T-helper 22 cell (primary cell): ENCODE data around the gene ATPAF1.

Source experiments
- DNase-seq: peaks from one replicate; pipeline ENCODE4 v3.0.0-alpha.2; 2020; ENCODE audit warnings: low read depth

Gene ATPAF1

DNA sequence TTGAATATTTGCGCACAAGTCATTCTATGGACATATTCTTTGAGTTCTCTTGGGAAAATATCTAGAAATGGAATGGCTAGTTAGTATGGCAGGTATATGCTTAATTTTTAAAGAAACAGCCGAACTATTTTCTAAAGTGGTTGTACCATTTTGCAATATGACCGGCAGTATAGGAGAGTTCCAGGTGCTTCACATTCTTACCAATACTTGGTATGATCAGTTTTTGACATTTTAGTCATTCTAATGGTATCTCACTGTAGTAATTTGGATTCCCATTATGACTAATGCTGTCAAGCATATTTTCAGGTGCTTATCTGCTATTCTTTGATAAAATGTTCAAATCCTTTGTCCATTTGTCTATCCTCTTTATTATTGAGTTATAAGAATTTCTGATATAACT, 20.6 kb downstream of the ATPAF1 start:
- no peak for DNase-seq

GRCh38 chr1:46646844-46647243, 21.3 kb downstream of the ATPAF1 start:
- DNase-seq, result no peak

- DNase-seq, result no peak
Measured at GRCh38 chr1:46646331-46646730, 21.8 kb downstream of the ATPAF1 start.

- no peak for DNase-seq
Measured at GRCh38 chr1:46645815-46646214, 22.3 kb downstream of the ATPAF1 start.

GRCh38 chr1:46643368-46643775, 24.8 kb downstream of the ATPAF1 start:
- DNase-seq, result no peak

DNA sequence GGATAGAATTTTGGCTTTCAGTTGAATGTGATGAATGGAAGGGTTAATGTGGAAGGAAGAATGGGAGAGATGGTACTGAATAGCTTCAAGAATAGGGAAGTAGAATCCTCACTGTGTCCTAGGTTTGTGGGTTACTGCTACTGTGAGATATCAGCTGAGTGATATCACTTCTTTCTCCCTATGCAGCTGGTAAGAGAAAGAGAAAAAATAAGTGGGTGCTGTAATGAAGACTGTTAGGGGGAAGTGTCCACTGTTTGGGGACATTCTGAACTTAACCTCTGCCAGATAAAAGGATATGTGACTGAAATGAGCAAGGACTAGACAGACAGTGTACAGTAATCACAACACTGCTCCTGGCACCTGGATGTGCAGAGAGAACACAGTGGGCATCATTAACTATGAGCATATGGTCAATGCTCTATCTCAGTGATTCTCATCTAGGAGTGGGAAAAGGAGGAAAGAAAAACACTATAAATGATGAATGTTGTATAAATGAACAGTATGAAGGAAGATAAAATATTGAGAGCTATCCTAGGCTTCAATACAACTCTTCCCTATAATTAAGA, 26.0 kb downstream of the ATPAF1 start:
- DNase-seq, result no peak

- DNase-seq, result no peak
Measured at GRCh38 chr1:46639547-46639946, 28.6 kb downstream of the ATPAF1 start.

GRCh38 chr1:46638921-46639320, 29.2 kb downstream of the ATPAF1 start:
- no peak for DNase-seq

GRCh38 chr1:46637444-46638083, 30.6 kb downstream of the ATPAF1 start:
- DNase-seq, result no peak

DNA sequence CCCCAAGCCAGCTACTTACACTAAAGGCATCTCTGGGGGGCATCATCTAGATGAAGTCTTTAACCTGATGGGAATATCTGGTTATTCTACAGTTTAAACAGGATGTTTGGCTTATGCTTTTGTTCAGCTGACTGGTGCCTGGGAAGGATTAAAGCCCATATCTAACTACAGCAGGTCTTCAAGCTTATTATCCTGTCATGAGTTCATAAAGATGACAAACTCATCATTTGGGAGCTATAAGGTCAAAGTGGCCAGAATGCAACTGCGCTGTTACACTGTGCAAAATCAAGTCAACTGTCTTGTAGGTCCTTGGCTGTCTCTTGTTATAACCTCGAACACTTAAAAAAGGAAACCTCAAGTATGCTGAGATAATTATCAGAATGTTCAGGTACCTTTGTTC, 33.0 kb downstream of the ATPAF1 start:
- no peak for DNase-seq

DNA sequence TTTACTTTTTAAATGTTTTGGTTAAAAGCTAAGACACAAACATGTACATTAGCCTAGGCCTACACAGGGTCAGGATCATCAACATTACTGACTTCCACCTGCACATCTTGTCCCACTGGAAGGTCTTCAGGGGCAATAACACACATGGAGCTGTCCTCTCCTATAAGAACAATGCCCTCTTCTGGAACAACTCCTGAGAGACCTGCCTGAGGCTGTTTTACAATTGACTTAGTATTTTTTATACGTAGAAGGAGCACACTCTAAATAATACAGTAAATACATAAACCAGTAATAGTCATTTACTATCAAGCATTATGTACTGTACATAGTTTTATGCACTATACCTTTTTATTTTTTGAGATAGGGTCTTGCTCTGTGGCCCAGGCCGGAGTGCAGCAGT, 37.4 kb downstream of the ATPAF1 start:
- no peak for DNase-seq

DNA sequence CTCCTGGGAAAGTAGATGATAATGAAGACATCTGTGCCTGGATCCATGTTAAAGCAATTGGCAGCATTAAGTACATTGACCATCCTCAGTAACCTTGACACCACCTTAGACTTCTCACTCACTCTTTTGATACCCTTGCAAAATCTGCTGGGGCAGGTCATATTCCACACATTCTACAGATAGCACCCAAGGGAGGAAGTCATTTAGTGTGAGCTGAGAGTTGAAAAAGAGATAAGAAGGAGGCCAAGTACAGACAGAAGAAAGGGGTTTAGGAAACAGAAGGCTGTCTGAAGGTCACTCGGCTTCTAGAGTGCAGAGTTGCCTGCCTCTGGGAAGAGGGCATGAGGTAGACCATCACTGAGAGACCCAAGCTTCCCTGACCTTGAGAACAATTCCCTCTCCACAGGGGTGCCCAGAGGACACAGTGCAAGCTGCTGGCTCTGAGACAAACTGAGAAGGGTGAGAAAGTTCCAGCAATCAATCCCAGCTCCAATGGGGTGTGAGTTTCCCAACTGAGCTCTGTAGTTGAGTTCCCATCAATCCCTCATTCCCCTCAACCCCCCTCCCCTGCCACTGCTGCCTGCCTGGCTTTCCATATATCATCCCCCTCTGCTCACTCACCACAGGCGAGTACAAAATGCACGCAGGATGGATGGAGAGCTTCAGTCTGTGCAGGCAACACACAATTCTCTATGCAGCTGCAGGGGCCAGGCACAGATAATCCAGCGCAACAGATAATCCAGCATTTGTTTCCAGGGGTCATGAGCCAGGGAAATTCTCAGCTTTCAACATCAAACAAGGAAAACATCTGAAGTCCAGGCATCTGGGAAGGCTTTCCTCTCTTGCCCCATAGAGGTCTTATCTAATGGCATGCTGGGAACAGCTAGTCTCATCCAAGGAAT, 44.2 kb downstream of the ATPAF1 start:
- no peak for DNase-seq

GRCh38 chr1:46622344-46622743, 45.8 kb downstream of the ATPAF1 start:
- DNase-seq, result no peak

DNA sequence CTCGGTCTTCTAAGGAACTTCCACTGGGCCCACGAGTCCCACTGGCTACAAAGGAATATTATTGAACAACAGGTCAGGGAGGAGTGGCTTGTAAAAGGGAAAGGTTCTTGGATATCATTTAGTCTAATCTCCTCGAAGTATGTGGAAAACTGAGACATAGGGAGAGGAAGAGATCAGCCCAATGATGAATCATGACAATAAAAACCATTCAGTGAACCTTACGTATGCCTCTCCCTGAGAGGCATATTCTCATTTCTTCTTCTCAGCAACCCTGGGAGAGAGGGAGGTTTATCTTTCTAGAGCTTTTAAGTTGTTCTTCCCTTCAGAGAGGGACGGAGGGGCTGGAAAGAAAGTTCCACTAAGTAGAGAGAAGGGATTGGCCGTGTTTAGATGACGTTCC, 46.2 kb downstream of the ATPAF1 start:
- no peak for DNase-seq

- DNase-seq, result no peak
Measured at GRCh38 chr1:46619656-46620258, 48.4 kb downstream of the ATPAF1 start.

GRCh38 chr1:46618754-46619415, 49.3 kb downstream of the ATPAF1 start:
- DNase-seq, result no peak

GRCh38 chr1:46617833-46618232, 50.3 kb downstream of the ATPAF1 start:
- no peak for DNase-seq

GRCh38 chr1:46617108-46617800, 50.9 kb downstream of the ATPAF1 start:
- no peak for DNase-seq

GRCh38 chr1:46616277-46617107, 51.7 kb downstream of the ATPAF1 start, which contains the start of gene MOB3C:
Gene MOB3C, minus strand, starts transcription at chr1:46616811. Its CDS starts 3,490 bp downstream, at chr1:46613321.
- DNase-seq, result peak; percentile 59

GRCh38 chr1:46615735-46616134, 52.4 kb downstream of the ATPAF1 start:
- DNase-seq, result no peak

GRCh38 chr1:46615088-46615487, 53.1 kb downstream of the ATPAF1 start:
- no peak for DNase-seq
